ENCODE measurements around the gene TRPV2. TPM values are rescaled to one million over a fixed set of nuclear protein-coding genes. Genes with fewer than 3 reads are reported as not detected.
A peak's percentile ranks its signal among the peaks of the same experiment; 100 is the strongest.

TRPV2 gene
- total RNA-seq, 1 experiment from 2014 or later: 1.0 TPM

DNA sequence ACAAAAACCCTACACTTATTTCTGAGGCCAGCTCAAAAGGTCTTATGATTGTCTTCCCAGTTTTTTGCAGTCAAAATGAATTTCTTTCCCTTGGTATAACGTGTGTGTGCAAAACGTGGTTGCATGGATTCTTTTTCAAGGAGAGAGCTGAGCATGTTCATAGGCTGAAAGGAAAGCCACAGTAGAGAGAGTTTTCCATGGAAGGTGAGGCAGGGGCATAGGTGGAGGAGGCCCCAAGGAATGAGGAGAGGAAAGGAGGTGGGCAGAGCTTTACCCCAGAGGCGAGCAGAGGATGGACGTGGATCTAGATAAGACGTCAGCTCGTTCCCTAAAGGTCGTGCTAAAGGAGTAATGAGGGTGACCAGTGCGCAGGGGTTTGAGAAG lies 22.8 kb downstream of the TRPV2 start:
- H3K9me3 ChIP-seq (ENCODE audit: control insufficient read depth, low read depth, low read length): no peaks in the 10 kb centered on the region
- peaks cover 46 to 59% of the 10 kb centered on the region in 2 experiments for H3K4me1 Mint-ChIP-seq
- peak overlapping the region; percentile 70 for H3K4me2 ChIP-seq (ENCODE audit: insufficient read depth, insufficient read length, low read length)
- peak overlapping the region; percentile 66 for H2BK12ac ChIP-seq (ENCODE audit: insufficient read length, low read depth, low read length)
- H4K5ac ChIP-seq (ENCODE audit: insufficient read length, low read depth, low read length): peak overlapping the region; percentile 89
- no peak overlapping the region for H3T11ph ChIP-seq (ENCODE audit: low read length)
- H4K91ac ChIP-seq (ENCODE audit: insufficient read length, low read depth, low read length): no peak overlapping the region
- peak overlapping the region; percentile 92 to 100 (median 98) for H3K27ac Mint-ChIP-seq
- H3K27ac ChIP-seq (ENCODE audit: insufficient read length, low read depth, low read length): peak overlapping the region; percentile 53
- peak overlapping the region; percentile 1 for H2BK5ac ChIP-seq (ENCODE audit: insufficient read length, low read length)
- no peaks in the 10 kb centered on the region for H3K27me3 ChIP-seq (ENCODE audit: insufficient read depth, low read length)
- H2AFZ ChIP-seq (ENCODE audit: low read length): no peak overlapping the region
- H2BK15ac ChIP-seq (ENCODE audit: low read depth, low read length): no peak overlapping the region
- peaks cover 38 to 45% (median 44%) of the 10 kb centered on the region in 3 experiments for H3K36me3 Mint-ChIP-seq (ENCODE audit: insufficient read depth in 1 of 3, low read depth in 3 of 3)
- H3K9me3 Mint-ChIP-seq: peaks cover 0 to 2% of the 10 kb centered on the region in 2 experiments; a peak in 1 of 5 replicates
- no peak overlapping the region for H4K8ac ChIP-seq (replicated peaks; ENCODE audit: insufficient read length, low read depth, low read length)
- no peak overlapping the region for H2AK5ac ChIP-seq (ENCODE audit: insufficient read length, low read length)
- no peaks in the 10 kb centered on the region for H4K20me1 ChIP-seq (ENCODE audit: control insufficient read depth, insufficient read depth, insufficient read length)
- H3K79me2 ChIP-seq (ENCODE audit: insufficient read depth, low read length): peaks cover 5% of the 10 kb centered on the region; the same call in 1 of the 2 replicates
- H3K4me3 Mint-ChIP-seq: peak overlapping the region; percentile 99
- DNase-seq: no peak
- H3K4me1 ChIP-seq (ENCODE audit: insufficient read depth, low read length): 0 out of 2 replicates have a peak, but pooled peaks cover 4% of the 10 kb centered on the region
- peaks cover 9% of the 10 kb centered on the region for H3K79me1 ChIP-seq (ENCODE audit: insufficient read depth, low read depth, low read length, poor library complexity, severe bottlenecking)
- no peak overlapping the region for H2BK20ac ChIP-seq (ENCODE audit: low read depth, low read length, poor library complexity, severe bottlenecking)
- peaks cover 2% of the 10 kb centered on the region for H3K27me3 Mint-ChIP-seq (ENCODE audit: low read depth)
- H3K56ac ChIP-seq (ENCODE audit: insufficient read length, low read depth, low read length): no peak overlapping the region
- H3K9ac ChIP-seq (ENCODE audit: extremely low read depth, insufficient read length, low read length): peak overlapping the region; percentile 67
- WGBS (ENCODE audit: extremely low coverage, insufficient read length, low lambda C conversion rate): no CpG with 5 or more reads among the region's 8 CpGs
- H3K14ac ChIP-seq (ENCODE audit: insufficient read depth, low read length): peak overlapping the region; percentile 24
- peaks cover 9% of the 10 kb centered on the region for H3K23me2 ChIP-seq (ENCODE audit: insufficient read length, low read depth, low read length, poor library complexity, severe bottlenecking)
- peak overlapping the region; percentile 65 for H3K18ac ChIP-seq (ENCODE audit: insufficient read length, low read depth, low read length)
- H3K4ac ChIP-seq (ENCODE audit: low read depth, low read length): no peak overlapping the region
- H3K23ac ChIP-seq (ENCODE audit: insufficient read length, low read depth, low read length): no peak overlapping the region
- TF ChIP-seq, protein P1, sequence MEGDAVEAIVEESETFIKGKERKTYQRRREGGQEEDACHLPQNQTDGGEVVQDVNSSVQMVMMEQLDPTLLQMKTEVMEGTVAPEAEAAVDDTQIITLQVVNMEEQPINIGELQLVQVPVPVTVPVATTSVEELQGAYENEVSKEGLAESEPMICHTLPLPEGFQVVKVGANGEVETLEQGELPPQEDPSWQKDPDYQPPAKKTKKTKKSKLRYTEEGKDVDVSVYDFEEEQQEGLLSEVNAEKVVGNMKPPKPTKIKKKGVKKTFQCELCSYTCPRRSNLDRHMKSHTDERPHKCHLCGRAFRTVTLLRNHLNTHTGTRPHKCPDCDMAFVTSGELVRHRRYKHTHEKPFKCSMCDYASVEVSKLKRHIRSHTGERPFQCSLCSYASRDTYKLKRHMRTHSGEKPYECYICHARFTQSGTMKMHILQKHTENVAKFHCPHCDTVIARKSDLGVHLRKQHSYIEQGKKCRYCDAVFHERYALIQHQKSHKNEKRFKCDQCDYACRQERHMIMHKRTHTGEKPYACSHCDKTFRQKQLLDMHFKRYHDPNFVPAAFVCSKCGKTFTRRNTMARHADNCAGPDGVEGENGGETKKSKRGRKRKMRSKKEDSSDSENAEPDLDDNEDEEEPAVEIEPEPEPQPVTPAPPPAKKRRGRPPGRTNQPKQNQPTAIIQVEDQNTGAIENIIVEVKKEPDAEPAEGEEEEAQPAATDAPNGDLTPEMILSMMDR (conservative IDR thresholded peaks at IDR 0.05): no peak
- H2BK120ac ChIP-seq (ENCODE audit: low read depth, low read length, poor library complexity, severe bottlenecking): no peak overlapping the region
